HTR-8/SVneo (cell line): ENCODE results near the gene ZNF17.

Source experiments
- DNase-seq: peaks from one replicate; pipeline ENCODE4 v3.0.0; 2011; ENCODE audit warnings: low spot score, mixed read lengths; ENCODE audit not compliant: insufficient read length
- FAIRE-seq: peaks from 2 replicates; lab custom pipeline; 2011; peaks lifted over from hg19 to GRCh38; lab: Jason Lieb, UNC

ZNF17 gene

DNA sequence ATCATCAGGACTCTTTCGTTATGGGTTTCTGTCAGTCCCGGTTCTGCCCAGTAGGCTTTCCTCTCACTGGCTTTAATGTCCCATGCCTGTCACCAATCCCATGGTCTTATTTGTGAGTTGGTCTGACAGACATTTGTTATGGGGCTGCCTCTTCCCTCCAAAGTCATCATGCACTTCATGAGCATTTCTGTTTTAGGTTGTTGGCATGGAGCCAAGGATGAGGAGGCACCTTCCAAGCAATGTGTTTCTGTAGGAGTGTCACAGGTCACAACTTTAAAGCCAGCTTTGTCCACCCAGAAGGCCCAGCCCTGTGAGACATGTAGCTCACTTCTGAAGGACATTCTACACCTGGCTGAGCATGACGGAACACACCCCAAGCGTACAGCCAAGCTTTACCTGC lies 8.5 kb downstream of the ZNF17 start:
- FAIRE-seq (peak; percentile 20), DNase-seq (no peak)

DNA sequence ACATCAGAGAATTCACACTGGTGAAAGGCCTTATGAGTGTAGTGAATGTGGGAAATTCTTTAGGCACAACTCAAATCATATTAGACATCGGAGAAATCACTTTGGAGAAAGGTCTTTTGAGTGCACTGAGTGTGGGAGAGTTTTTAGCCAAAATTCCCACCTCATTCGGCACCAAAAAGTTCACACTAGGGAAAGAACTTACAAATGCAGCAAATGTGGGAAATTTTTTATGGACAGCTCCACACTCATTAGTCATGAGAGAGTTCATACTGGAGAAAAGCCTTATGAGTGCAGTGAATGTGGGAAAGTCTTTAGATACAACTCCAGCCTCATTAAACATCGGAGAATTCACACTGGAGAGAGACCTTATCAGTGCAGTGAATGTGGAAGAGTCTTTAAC lies 10.1 kb downstream of the ZNF17 start:
- DNase-seq (no peak), FAIRE-seq (no peak)

DNA sequence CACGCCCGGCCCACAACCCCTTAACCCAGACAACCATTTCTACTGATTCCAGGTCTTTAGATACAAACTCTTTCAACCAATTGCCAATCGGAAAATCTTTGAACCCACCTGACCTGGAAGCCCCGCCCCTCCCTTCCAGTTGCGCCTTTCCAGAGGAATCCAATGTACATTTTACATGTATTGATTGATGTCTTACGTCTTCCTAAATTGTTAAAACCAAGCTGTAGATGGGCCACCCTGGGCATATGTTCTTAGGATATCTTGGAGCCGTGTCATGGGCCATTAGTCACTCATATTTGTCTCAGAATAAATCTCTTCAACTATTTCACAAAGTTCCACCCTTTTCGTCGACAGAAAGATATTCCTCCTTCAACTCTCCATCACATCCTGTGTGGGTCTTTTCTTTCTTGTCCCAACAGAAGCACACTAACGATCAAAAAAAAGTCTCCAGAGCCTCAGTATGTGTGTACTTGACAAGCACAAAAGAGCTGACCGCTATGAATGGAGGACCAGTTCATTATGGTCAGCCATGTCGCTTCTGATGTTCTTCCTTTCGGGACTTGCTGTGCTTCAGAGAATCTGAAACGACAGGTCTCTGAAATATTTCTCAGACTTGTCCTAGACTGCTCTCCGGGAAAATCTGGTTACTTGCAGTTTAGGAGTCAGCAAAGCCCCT lies 23.6 kb downstream of the ZNF17 start:
- FAIRE-seq = no peak

DNA sequence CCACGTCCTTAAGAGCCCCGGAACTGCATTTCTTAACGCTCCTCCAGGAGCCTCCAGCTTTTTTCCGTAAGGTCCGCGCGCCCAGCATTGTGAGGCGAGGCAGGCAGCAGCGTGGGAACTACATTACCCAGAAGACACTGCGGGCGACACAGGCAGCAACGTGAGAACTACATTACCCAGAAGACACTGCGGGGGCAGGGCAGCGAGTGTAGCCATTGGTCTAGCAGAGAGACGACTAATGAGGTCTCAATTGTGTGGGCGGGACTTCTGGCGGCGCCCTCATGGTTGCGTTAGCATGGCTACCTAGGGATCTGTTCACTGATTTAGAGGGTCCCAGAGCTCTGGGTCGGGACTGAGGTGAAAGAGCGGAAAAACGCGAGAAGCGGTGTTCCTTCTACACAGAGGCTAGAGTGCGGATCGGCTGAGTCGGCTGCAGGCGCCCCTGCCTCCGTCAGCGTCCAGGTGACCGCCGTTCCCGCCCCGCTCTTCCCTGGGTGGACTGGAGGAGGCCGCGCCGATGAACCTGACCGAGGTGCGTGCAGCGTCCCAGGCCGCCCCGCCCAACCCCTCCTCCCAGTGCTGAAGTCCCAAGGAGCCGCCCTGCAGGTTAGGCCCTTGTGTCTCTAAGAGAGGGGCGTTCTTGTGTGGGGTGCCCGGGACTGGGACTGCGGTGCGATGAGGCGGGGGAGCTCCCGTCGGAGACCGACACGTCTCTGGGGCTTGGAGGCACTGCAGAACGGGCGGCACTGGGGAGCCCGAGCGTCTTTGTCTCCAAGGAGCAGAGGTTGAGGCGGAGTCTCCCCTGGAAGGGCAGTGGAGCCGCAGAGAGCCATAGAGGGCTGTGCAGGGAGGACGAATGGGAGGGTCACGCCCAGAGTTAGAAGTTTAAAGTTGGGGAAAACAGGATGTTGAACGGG lies 24.4 kb downstream of the ZNF17 start, which contains the start of gene ZNF749:
Gene ZNF749 (plus strand): TSS at position 264 of the 917 bp plus-strand sequence. CDS start 254 bp downstream, at position 518.
- FAIRE-seq = peak; percentile 98
- DNase-seq = peak; percentile 97

More for the DNA sequence above, 23.6 kb downstream of the ZNF17 start:
- peak; percentile 20 for DNase-seq

DNA sequence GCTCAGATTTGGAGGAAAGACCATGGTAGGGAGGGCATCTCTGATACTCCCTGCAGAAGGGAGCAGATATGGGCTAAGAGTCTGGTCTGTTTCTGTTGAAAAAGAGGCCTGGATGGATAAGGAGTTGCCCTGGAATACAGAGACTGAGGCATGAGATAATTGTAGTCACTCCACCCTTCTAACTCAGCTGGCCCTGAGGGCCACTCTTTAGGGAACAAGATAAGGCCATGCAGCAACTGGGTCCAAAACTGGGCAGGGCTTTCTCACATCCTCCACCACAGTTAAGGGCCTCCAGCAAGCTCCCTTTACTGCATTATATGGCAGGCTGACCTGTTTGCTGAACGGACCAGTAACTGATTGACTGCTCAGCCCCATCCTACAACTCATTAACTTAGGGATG lies 25.5 kb downstream of the ZNF17 start:
- no peak for DNase-seq
- FAIRE-seq = no peak

DNA sequence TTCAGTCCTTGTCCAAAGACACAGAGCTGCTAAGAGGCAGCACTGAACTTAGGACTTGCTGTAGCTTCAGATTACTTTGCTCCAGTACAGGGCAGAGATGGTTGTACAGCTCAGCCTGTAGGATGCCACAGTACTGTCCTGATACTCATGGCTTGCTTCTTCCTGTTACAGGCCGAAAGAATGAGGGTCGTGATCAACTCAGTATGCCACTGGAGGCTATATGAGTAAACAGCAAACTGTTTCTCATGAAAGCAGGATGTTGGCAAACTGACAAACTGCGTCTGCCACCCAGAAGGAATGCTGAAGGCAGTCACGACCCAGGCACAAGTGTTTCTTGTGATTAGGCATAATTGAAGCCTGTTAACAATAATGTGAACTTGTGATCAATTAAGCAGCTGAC lies 27.0 kb downstream of the ZNF17 start:
- no peak for DNase-seq
- FAIRE-seq = peak; percentile 62

DNA sequence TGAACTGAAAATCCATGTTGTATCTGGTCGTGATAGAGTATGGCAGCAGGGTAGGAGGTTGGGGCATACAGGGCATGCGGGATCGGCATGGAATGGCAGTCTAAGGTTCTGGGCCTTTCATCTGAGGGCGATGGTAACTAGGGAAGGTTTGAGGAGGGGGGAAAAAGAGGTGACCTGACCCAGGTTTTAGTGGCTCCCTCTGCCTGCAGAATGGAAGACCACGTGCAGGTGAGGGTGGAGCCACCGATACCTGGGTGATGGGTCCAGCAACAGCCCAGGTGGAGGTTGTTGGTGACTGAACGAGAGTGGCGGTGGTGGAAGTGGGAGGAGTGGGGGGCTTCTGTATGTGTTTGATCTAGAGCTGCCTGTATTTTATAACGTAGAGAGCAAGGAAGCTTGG lies 28.0 kb downstream of the ZNF17 start:
- FAIRE-seq = no peak
- no peak for DNase-seq

DNA sequence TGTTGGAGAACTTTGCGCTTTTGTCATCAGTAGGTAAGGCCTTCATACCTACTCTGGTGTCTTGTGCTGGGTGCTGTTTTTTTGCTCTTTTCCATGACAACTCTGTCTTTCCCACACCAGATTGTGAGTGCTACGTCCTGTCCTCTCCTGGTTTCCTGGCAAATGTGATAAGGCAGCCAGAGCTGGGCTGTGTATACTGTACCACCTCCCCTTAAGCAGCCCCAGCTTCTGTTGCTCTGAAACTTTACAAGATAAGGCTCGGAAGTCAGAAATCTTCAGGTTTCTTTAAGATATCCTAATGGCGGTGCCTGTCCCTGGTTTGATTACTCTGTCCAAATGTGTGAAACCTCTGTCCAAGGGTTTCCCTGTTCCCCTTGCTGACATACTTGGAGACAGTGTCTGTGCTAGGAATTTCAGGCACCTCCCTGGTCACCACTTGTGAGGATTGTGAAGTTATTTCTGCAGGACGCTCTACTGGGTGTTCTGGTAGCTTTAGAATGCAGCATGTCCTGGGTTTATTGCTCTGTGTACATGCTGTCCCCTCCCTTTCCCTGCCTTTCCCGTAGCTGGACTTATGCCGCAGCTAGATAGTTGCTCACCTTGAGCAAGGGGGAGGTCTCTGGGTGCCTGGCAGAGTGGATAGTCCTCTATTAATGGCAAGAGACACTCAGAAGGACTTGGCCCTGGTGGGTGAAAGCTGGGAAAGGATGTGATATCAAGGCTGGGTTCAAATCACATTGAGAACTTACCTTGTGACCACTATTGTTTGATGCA lies 31.2 kb downstream of the ZNF17 start:
- FAIRE-seq (no peak), DNase-seq (no peak)

DNA sequence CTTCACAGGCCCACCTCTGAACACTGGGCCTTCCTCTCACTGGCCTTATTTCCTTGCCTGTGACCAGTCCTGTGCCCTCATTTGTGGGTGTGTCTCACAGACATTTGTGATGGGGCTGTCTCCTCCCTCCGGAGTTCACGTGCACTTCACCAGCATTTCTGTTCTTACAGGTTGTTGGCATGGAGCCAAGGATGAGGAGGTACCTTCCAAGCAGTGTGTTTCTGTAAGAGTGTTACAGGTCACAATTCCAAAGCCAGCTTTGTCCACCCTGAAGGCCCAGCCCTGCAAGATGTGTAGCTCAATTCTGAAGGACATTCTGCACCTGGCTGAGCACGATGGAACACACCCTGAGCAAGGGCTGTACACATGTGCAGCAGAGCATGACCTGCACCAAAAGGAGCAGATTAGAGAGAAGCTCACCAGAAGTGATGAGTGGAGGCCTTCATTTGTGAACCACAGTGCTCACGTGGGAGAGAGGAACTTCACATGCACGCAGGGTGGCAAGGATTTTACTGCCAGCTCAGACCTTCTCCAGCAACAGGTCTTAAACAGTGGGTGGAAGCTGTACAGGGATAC lies 32.2 kb downstream of the ZNF17 start:
- FAIRE-seq (no peak), DNase-seq (no peak)

DNA sequence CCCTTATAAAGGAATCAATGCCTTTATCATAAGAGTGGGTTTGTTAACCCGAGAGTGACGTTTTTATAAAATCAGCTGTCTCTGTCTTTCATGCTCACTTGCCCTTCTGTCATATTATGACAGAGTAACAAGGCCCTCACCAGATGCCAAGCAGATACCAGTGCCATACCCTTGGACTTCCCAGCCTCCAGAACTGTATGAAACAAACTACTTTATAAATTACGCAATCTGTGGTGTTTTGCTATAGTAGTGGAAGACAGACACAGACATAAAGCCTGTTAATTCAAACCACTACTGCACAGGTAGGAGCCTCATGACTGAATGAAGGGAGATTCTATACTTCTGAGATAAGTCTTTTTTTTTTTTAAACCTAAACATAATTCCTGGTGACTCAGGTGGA lies 41.3 kb downstream of the ZNF17 start:
- FAIRE-seq (no peak), DNase-seq (no peak)

DNA sequence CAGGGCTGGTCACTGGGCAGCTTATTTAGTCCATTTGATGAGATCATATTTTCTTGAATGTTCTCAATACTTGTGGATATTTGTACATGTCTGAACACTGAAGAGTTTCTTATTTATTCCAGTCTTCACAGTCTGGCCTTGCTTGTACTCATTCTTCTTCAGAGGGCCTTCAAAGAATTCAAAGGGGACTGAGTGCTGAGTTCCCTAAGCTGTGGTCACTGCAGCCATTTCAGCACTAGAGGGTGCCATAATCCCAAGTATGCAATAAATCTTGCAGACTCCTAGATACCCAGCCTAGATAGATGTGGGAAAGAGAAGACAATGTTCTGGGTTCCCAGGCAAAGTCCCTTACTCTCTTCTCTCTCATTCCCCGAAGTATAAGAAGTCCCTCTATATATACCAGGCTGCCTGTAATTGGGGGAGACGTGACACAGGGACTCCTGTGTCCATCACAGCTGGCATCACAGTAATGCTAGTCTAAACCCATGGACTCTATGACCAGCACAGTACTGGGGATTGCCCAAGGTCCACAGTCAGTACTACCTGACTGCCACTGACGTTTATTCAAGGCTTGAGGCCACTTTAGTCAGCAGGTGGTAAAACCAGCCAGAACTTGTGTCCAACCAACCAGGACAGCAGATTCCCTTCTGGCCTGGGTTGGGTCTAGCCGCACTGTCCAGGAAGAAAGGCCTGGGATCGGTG lies 54.9 kb downstream of the ZNF17 start:
- FAIRE-seq (no peak), DNase-seq (no peak)

DNA sequence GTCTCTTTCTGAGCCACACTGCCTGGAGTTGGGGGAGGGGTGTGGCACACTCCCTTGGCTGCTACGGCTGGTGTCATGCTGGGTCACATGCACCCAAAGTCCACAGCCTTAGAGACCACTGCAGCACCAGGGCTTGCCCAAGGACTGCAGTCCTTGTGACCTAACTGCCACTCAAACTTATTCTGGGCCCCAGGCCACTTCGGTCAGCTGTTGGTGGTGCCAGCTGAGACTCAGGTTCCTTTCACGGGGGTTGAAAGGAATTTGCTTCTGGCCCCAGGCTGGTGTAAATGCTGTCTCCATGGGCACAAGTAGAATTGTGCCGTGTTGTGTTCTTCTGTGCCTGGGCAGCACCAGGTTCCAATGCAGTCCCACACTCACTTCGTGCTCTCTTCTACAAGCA lies 55.5 kb downstream of the ZNF17 start:
- FAIRE-seq = no peak
- DNase-seq = no peak
